HG02610 (cell line): ENCODE results near the gene PGP.

Experiments used
- ATAC-seq: cut with Tn5 transposase; IDR thresholded peaks from one replicate; pipeline ENCODE4 v1.9.1; 2021; ENCODE audit warnings: mild to moderate bottlenecking, moderate library complexity; ENCODE audit not compliant: unreplicated experiment

Gene PGP

DNA sequence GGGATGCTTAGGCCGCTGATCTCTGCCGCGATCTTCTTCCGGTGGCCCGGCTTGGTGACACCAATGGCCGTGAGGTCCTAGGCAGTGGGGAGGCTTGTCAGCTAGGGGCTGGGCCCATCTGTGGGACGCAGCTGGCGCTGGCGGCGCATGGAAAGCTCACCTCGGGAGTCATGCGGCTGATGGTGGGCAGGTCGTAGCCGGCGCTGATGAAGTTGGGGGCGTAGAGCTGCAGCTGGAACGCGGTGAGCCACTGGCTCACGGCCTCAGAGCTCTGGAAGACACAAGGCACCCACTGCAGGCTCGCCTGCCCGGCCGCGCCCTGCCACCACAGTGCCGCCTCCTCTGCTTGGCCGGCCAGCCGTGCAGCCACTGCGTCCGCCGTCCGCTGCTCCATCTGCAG is 31.0 kb downstream of the PGP start:
- no peak for ATAC-seq

DNA sequence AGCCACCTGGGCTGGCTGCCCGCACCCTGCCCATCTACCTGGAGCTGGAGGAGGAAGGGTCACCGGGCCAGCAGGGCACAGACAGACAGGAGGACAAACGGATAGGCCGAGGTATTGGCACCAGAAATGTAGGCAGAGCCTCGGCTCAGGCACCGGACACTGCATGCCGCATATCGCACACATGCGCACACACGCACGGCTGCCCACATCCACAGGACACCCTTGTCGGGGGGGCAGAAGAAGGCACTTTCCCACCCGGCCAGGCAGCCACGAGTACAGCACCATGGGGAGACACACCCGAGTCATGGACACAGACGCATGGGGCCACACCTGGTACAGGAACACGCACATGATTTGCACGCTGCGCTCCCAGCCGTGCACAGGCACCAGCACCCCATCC is 32.7 kb downstream of the PGP start:
- ATAC-seq, result no peak

DNA sequence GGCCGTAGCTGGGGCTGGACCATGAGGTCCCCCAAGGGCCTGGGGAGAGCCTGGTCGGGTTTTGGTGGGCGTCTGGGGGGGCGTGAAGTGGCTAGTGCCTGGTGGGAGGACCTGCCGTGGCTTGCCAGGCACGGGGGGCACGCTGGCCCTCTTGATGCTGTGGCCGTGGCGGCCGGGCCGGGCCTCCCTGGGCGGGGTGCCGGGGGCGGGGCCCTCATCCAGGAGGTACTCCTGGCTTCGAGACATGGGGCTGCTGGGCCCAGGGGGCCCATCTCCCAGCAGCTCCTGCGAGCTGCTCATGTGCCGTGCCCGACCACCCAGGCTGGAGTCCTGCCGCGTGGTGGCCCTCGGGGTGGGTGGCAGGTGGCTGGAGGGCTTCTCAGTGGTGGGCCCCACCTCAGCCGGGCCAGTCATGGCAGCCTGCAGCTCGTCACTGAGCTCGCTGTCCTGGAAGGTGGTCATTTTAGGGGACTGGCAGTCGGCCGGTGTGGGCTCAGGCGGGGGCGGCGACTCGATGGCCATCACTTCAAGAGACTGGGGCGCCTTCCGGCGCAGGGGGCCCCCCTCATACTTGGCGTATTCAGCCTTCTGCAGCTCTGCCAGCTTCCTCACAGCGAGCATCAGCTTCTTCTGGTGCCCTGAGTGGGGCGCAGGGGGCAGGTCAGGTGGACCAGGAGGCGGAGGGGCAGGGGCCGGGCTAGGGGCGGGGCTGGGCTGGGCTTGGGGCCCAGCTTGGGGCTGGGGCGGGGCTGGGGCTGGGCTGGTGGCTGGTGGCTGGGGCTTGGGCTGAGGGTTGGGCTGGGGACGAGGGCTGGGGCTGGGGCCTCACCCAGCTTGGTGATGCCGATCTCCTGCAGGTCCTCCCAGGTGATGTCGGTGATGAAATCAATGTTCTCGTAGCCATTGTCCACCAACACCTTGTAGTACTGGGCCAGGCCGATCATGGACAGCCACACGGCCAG is 33.4 kb downstream of the PGP start:
- no peak for ATAC-seq

DNA sequence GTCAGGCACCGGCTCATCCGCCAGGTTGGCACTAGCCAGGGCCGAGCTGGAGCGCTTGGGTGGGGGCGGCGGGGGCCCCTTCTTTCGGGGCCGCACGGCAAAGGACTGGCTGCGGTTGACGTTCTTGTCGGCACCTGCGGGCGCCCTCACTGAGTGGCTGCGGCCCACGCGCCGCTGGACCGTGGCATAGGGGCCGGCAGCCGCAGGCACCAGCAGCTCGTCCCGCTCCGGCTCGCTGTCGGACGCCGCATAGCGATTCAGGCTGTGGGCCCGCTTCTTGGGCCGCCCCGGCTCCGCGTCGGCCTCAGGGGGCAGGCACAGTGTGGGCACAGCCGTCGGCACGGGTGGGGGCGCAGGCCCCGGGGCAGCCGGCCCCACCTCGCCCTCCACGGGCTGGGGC is 34.2 kb downstream of the PGP start:
- no peak for ATAC-seq

- ATAC-seq, result no peak
Measured at GRCh38 chr16:2179576-2179975, 35.1 kb downstream of the PGP start.

DNA sequence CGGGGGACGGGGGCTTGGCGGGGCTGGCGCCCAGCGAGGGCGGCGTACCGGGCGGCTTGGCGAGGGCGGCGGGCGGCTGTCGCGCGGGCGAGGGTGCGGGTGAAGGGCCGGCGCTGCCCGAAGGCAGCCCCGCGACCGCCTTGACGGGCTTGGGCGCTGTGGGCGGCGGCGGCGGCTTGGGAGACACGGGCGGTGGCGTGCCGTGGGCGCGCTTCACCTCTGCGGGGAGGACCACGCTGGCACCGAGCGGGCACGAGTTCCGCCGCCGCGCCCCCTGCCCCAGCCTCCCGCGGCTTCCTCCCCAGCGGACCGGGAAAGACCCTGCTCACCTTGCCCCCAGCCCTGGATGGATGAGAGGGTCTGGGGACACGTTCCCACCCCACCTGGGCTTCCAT is 35.5 kb downstream of the PGP start:
- ATAC-seq, result no peak

GRCh38 chr16:2178321-2179106 is 36.1 kb downstream of the PGP start:
- ATAC-seq, result no peak

GRCh38 chr16:2177561-2177960 is 37.1 kb downstream of the PGP start:
- no peak for ATAC-seq

DNA sequence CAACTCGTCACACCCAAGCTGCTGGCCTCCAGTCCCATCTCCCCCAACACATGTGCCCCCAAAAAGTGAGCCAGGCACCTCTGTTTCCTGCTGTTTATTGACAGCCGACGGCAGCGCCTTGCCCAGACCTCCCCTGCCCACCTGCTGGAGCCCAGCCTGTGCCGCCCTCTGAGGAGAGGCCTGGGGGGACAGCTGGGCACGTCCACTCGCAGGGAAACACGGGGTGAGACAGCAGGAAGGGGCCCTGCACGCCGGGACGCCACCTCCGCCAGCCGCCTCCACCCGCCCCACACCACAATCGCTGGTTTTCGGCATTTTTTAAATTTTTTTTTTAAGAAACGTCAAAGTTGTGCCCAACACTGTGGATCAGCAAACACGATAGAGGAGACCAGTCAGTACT is 37.5 kb downstream of the PGP start:
- no peak for ATAC-seq

GRCh38 chr16:2176047-2176446 is 38.6 kb downstream of the PGP start:
- ATAC-seq, result no peak

- ATAC-seq, result no peak
Measured at GRCh38 chr16:2175454-2175853, 39.2 kb downstream of the PGP start.

DNA sequence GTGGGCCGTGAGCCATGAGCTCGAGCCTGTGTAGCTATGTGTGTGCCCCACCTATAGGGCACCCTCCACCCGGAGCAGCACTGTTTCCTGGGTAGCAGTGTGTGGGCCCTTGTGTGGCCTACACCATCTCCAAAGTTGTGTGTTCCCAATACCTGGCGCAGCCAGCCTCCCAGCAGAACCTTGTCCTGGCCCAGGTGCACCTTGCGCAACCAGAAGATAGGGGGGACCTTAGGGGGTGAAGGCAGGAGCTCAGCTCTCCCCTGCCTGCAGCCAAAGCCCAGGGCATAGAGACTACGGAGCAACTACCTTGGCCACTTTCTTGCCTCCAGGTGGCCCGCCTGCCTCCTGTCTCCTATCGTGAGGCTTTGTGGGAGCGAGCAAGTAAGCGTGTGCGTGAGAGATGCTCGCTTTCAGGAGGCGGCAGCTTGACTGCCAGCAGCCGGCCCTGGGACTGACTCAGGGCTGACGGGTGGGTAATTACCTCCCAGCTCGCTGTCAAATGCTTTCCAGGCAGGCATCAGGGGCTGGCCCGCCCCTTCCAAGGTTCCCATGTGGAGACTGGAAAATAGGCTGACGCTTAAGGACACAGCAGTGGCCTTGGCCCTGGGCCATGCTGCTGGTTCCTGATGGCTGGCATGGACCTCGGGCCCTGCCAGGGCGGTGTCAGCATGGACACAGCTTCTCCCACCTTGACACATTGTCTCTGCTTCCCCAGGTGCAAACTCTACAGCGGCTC is 40.1 kb downstream of the PGP start:
- no peak for ATAC-seq

GRCh38 chr16:2173916-2174315 is 40.7 kb downstream of the PGP start:
- no peak for ATAC-seq

DNA sequence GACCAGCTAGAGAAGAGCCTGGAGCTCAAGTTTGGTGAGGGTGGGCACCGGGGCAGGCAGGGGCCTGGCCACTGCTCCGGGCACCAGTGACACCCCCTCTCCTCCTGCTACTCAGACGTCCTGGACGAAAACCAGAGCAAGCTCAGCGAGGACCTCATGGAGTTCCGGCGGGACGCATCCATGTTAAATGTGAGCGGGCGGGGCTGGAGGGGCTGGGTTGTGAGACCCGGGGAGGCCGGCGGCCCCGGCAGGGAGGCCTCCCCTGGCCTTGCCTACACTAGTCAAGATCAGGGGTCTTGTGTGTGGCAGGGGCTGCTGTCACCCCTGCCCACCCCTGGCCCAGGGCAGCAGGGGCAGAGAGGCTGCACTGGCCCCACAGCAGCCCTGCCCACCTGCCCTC is 41.3 kb downstream of the PGP start:
- ATAC-seq, result no peak

- ATAC-seq, result no peak
Measured at GRCh38 chr16:2172688-2173335, 41.8 kb downstream of the PGP start.

DNA sequence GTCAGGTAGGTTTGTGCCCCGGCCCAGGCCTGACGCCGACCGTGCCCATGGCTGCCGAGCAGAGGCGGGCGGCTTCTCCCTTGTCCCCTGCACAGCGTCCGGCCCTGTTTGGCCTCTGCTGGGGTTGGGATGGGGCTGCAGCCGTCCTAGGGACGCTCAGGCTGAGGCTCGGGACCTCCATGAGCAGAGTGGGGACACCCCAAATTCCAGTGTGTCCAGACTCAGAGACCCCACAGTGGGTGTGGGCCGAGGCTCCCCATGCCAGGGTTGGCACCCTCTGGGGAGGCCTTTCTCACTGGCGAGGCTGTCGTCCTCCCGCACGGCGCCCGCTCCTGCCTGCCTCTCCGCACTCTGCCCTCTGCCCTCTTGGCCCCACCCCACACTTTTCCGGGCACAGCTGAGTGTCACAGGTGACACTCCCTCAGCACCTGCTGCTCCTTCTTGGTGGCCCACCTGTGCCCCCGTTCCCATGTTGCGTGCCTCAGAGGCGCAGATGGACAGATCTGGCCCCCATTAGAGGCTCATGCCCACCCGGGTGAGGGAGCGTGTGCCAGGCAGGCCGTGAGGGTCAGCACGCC is 43.0 kb downstream of the PGP start:
- ATAC-seq, result no peak

DNA sequence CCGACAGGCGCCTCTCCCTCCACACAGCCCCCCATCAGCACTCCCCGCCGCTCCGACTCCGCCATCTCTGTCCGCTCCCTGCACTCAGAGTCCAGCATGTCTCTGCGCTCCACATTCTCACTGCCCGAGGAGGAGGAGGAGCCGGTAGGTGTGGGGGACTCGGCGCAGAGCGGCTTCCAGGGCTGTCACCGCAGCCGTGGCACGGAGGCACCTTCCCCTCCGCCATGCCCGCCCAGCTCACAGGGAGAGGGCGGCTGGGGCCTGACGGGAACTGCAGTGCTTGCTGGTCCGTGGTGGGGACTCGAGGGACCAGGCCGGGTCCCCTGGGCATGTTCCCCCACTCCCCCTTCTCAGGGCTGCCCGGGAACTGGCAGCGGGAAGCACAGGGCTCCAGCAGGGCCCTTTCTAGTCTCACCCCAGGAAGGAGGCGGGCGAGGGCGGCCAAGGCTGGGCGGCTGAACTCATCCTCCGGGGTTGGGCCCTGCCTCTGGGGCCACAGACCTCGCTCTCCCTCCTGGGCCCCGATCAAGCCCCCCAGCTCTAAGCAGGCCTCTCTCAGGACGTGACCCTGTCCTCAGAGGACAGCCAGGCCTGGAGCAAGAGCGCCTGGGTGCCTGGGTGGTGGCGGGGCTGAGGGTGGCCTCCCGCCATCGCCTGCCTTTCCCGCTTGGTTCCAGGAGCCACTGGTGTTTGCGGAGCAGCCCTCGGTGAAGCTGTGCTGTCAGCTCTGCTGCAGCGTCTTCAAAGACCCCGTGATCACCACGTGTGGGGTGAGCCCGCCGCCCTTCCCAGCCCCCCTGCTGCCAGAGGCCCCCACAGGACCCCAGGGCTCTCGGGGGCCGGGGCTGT is 43.8 kb downstream of the PGP start:
- ATAC-seq, result no peak

DNA sequence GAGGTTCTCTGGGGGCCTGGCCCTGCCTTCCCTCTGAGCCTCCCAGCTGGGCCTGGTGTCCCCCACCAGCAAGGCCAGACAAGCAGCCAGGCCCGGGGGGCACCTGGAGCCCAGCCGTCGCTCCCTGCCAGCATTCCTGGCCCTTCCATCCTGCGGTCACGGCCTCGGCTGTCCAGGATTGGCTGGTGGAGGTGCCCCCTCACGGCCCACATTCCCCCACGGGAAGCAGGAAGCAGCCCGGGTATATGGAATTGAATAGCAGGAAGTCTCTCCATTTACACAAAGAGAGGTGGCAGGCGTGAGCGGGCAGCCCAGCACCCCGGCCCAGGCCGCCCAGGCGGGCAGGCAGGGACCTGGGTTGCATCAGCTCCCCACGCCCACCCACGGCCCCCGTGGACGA is 44.6 kb downstream of the PGP start:
- ATAC-seq, result no peak

DNA sequence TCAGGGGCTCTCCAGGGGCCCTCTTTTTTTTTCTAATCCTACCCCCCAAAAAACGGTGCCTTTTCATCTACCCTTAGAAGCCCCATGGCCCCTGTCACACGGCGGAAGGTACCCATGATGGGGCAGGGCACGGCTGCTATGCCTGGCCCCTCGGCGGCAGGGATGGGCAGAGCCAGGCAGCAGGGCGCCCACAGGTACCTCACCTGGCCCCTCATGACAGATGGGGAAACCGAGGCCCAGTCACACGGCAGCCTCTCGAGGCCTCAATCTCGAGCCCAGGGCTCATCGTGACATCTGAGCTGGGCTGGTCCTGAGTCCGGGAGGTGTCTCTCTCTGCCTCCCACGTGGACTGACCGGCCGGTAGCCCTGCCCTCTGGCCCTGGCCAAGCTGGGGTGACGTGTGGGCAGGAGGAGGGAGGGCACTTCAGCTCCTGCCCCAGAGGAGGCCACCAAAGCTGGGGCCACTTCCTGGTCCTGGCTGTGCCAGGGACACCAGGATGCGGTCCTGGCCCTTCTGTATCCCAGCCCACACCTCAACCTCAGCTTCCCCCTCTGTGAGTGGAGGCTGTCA is 47.5 kb downstream of the PGP start:
- no peak for ATAC-seq
